Fibroblast of lung (primary cell): ENCODE measurements around the gene LDLRAD3. TPM values are rescaled to one million over a fixed set of nuclear protein-coding genes. Genes with fewer than 3 reads are reported as not detected.

Experiments
- DNase-seq, 2 donors: peaks; one replicate each; pipeline versions ENCODE4 v3.0.0 to v3.0.0-alpha.2; 2010; ENCODE audit warnings: low read depth in 2 of 2
- H2AFZ ChIP-seq: 2 replicates; pipeline ENCODE4 v1.5.1; 2012; ENCODE audit warnings: low read length, control low read depth, inconsistent platforms
- H3K27ac ChIP-seq: 2 replicates; pipeline ENCODE4 v1.5.1; 2011; ENCODE audit warnings: low read length, control low read depth; ENCODE audit not compliant: insufficient read depth
- H3K27me3 ChIP-seq: 2 replicates; pipeline ENCODE4 v1.5.1; 2011; ENCODE audit warnings: mild to moderate bottlenecking, low read length; ENCODE audit not compliant: control insufficient read depth, insufficient read depth
- H3K36me3 ChIP-seq: 2 replicates; pipeline ENCODE4 v1.5.1; 2011; ENCODE audit warnings: low read length; ENCODE audit not compliant: control insufficient read depth, insufficient read depth
- H3K4me1 ChIP-seq: 2 replicates; pipeline ENCODE4 v1.5.1; 2011; ENCODE audit warnings: low read length; ENCODE audit not compliant: control insufficient read depth, insufficient read depth; ENCODE audit errors: extremely low read depth
- H3K4me2 ChIP-seq: 2 replicates; pipeline ENCODE4 v1.5.1; 2011; ENCODE audit warnings: low read length, control low read depth; ENCODE audit not compliant: insufficient read depth; ENCODE audit errors: extremely low read depth
- H3K4me3 ChIP-seq, 4 experiments: fragments of 200-600 bp in 1 of 4; sonication (generic) in 1 of 4; replicated peaks in 1 of 4; 2 replicates each; pipeline ENCODE4 v1.5.1; 2011 to 2016; ENCODE audit warnings: low read length in 4 of 4, low read depth in 3 of 4, mild to moderate bottlenecking in 3 of 4, control low read depth in 2 of 4, inconsistent platforms in 1 of 4, mixed read lengths in 1 of 4; ENCODE audit not compliant: insufficient read depth in 1 of 4; ENCODE audit errors: control extremely low read depth in 1 of 4
- H3K79me2 ChIP-seq: 2 replicates; pipeline ENCODE4 v1.5.1; 2012; ENCODE audit warnings: mild to moderate bottlenecking, low read length, inconsistent platforms; ENCODE audit not compliant: control insufficient read depth, insufficient read depth
- H3K9ac ChIP-seq: 2 replicates; pipeline ENCODE4 v1.5.1; 2011; ENCODE audit warnings: mild to moderate bottlenecking, low read length, control low read depth; ENCODE audit not compliant: insufficient read depth
- H3K9me3 ChIP-seq: 2 replicates; pipeline ENCODE4 v1.5.1; 2012; ENCODE audit warnings: low read depth, low read length; ENCODE audit not compliant: control insufficient read depth, insufficient read depth
- H4K20me1 ChIP-seq: 2 replicates; pipeline ENCODE4 v1.5.1; 2011; ENCODE audit warnings: low read length; ENCODE audit not compliant: control insufficient read depth, insufficient read depth; ENCODE audit errors: extremely low read depth
- EZH2 ChIP-seq: IDR thresholded peaks from 2 replicates; pipeline ENCODE4 v1.5.1; 2012; ENCODE audit warnings: low read length, control low read depth, mild to moderate bottlenecking; ENCODE audit errors: missing control alignments
- polyA plus RNA-seq, 2 donors: library from polyadenylated mRNA; depleted of rRNA in 1 of 2; stranded (reverse) in 1 of 2; unstranded in 1 of 2; fragments of >200 nt; gene quantifications; 2 replicates each; pipeline ENCODE4 v1.2.1, GENCODE V29; 2011 to 2012; ENCODE audit warnings: missing spikeins in 1 of 2
- total RNA-seq: library from RNA; depleted of rRNA; stranded (reverse); fragments of >200 nt; gene quantifications from 2 replicates; pipeline ENCODE4 v1.2.1, GENCODE V29; 2014
- TF ChIP-seq, protein P1 (sequence below), 2 donors: IDR thresholded peaks in 1 of 2; conservative IDR thresholded peaks in 1 of 2; 1 replicate in 1 of 2; 2 replicates in 1 of 2; pipeline ENCODE4 v1.5.1; 2011 to 2012; ENCODE audit warnings: low read length in 2 of 2, control low read depth in 1 of 2, inconsistent platforms in 1 of 2, low read depth in 1 of 2, mild to moderate bottlenecking in 1 of 2

LDLRAD3 gene
- total and polyA plus RNA-seq, 2 donors (not counting 1 experiment from before 2014, with no cell fraction given) = 3.8 to 7.8 TPM

DNA sequence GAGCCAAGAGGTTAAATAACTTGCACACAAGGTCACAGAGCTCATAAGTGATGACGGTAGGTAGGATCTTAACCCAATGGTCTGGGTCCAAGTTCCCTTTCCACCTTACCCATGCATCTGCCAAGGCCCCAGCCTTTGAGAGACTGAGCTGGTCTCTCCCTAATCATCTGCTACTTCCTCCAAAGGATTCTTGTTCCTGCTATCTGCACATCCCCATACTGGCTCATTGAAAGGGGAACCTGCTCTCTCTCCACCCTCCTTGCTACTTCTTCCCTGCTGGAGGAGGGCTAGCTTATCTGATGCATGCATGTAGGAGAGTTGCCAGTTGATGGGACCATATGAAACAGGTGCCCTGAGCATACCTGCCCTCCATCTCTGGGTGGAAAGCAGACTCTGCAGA, 297.6 kb downstream of the LDLRAD3 start:
- DNase-seq = no peak
- H3K4me3 ChIP-seq = no peak overlapping the region
- no peak overlapping the region for H3K4me2 ChIP-seq
- H3K27ac ChIP-seq = no peak overlapping the region
- no peaks in the 10 kb centered on the region for H4K20me1 ChIP-seq
- no peaks in the 10 kb centered on the region for H3K27me3 ChIP-seq
- no peaks in the 10 kb centered on the region for H3K9me3 ChIP-seq
- no peak overlapping the region for H2AFZ ChIP-seq
- H3K9ac ChIP-seq = no peak overlapping the region
- H3K79me2 ChIP-seq = no peaks in the 10 kb centered on the region
- H3K36me3 ChIP-seq = no peaks in the 10 kb centered on the region
- no peaks in the 10 kb centered on the region for H3K4me1 ChIP-seq
- TF ChIP-seq EZH2 = no peak
- TF ChIP-seq, protein P1, sequence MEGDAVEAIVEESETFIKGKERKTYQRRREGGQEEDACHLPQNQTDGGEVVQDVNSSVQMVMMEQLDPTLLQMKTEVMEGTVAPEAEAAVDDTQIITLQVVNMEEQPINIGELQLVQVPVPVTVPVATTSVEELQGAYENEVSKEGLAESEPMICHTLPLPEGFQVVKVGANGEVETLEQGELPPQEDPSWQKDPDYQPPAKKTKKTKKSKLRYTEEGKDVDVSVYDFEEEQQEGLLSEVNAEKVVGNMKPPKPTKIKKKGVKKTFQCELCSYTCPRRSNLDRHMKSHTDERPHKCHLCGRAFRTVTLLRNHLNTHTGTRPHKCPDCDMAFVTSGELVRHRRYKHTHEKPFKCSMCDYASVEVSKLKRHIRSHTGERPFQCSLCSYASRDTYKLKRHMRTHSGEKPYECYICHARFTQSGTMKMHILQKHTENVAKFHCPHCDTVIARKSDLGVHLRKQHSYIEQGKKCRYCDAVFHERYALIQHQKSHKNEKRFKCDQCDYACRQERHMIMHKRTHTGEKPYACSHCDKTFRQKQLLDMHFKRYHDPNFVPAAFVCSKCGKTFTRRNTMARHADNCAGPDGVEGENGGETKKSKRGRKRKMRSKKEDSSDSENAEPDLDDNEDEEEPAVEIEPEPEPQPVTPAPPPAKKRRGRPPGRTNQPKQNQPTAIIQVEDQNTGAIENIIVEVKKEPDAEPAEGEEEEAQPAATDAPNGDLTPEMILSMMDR (conservative IDR thresholded peaks at IDR 0.05 in 1 of 2, IDR thresholded peaks at IDR 0.05 in 1 of 2; ENCODE audit: low read depth in 1 of 2, low read length in 2 of 2) = no peak

DNA sequence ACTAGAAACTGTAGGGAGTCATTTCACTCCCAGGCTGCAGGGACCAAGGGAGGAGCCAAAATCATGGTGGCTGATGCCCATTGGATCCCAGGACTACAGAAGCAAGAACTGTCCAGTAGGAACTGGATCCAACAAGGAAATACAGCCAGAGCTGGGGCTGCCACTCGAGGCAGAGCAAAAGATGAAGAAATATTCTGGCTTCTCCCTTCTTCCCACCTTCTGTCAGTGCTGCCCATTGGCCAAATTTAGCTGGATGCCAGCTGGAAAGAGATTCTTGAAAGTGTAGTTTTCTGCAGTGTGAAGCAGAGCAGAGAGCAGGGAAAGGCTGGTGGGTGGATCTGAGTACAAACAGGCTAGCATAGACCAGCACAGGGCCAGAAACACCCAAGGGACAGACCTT, 299.8 kb downstream of the LDLRAD3 start:
- Histone ChIP-seq H3K4me3 (no peak overlapping the region), H3K27me3 (no peaks in the 10 kb centered on the region), H3K4me2 (no peak overlapping the region), H3K79me2 (no peaks in the 10 kb centered on the region), H2AFZ (no peak overlapping the region), H3K9ac (no peak overlapping the region), H4K20me1 (no peaks in the 10 kb centered on the region), H3K27ac (no peak overlapping the region), H3K4me1 (no peaks in the 10 kb centered on the region), H3K36me3 (no peaks in the 10 kb centered on the region), H3K9me3 (no peaks in the 10 kb centered on the region)
- TF ChIP-seq EZH2 = no peak
- TF ChIP-seq, protein P1 (conservative IDR thresholded peaks at IDR 0.05 in 1 of 2, IDR thresholded peaks at IDR 0.05 in 1 of 2; ENCODE audit: low read depth in 1 of 2, low read length in 2 of 2) = no peak
- no peak for DNase-seq

DNA sequence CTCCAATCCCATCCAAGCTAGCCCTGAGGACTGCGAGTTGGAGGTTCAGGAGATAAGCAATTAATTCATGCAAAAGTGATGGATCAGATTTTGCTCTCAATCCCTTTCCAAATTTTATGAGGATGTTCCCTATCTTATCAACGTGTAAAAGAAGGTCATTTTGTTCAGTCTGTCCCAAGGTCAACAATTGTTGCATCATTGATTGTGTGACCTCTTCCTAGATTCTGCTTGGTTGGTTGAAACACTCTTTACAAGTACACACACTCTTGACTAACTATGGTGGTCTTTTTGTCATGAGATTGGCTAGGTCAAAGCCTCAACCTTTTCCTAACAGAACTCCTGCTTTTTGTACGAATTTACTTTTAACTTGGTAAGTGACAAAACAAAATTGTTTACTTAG, 303.6 kb downstream of the LDLRAD3 start:
- no peak overlapping the region for H3K4me3 ChIP-seq
- no peak for TF ChIP-seq EZH2
- TF ChIP-seq, protein P1 (conservative IDR thresholded peaks at IDR 0.05 in 1 of 2, IDR thresholded peaks at IDR 0.05 in 1 of 2; ENCODE audit: low read depth in 1 of 2, low read length in 2 of 2) = no peak
- no peak overlapping the region for H3K27ac ChIP-seq

More for the DNA sequence above, 303.6 kb downstream of the LDLRAD3 start:
- Histone ChIP-seq H3K79me2 (no peaks in the 10 kb centered on the region), H4K20me1 (no peaks in the 10 kb centered on the region), H3K9me3 (no peaks in the 10 kb centered on the region), H3K36me3 (no peaks in the 10 kb centered on the region), H3K4me2 (no peak overlapping the region), H3K27me3 (no peaks in the 10 kb centered on the region), H3K9ac (no peak overlapping the region), H2AFZ (no peak overlapping the region), H3K4me1 (no peaks in the 10 kb centered on the region)
- DNase-seq = no peak
